ENCODE data around the gene DDA1. TPM values are rescaled to one million over a fixed set of nuclear protein-coding genes. Genes with fewer than 3 reads are reported as not detected.

Gene DDA1
- total RNA-seq, 1 experiment from 2014 or later = 87.9 TPM

DNA sequence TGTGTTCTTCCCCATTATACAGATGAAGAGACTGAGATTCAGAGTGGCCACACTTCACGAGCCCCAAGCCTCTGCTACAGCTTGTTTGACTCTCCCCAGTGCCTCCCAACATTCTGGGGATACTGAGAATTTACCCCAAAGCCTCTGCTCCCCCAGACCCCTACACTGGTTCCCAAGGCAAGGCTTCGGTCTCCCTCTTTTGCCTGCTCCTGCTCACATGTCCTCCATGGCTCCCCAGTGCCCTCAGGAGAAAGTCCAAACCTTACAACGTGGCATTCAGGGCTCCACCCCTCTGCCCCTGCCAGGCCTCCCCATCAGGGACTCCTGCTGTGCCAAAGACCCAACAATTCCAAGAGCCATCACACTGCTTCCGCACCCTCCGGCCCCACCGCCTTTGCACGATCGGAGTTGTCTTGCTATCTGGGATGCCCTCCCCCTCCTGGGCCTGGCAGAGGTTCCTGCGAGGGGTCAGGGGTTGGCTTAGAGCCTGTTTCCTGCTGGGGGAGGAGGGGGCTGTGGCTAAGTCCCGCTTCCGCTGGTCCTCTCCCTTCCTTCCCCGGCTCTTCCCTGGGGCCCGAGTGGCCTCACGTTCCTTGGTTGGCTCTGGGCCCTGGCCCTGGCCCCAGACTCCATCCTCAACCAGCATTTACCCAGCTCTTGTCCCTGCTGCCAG is 43.4 kb downstream of the DDA1 start:
- Histone ChIP-seq H3K36me3 (ENCODE audit: low read depth, low read length) (no peaks in the 10 kb centered on the region), H3K27ac (ENCODE audit: low read length) (no peak overlapping the region), H3K9me2 (replicated peaks; ENCODE audit: low read length) (no peaks in the 10 kb centered on the region), H2AFZ (ENCODE audit: low read length) (no peak overlapping the region), H3K4me1 (ENCODE audit: insufficient read depth, low read length) (peaks cover 10% of the 10 kb centered on the region; the same call in 1 of the 2 replicates), H3F3A (ENCODE audit: low read length, unreplicated experiment) (no peaks in the 10 kb centered on the region), H3K9ac (ENCODE audit: low read length) (no peak overlapping the region), H3K4me3 (ENCODE audit: low read length) (no peak overlapping the region), H3K9me3 (ENCODE audit: low read length) (no peaks in the 10 kb centered on the region), H3K79me2 (ENCODE audit: low read length) (no peaks in the 10 kb centered on the region), H4K20me1 (ENCODE audit: low read length) (no peaks in the 10 kb centered on the region), H3K4me2 (ENCODE audit: low read length) (no peak overlapping the region), H3K27me3 (ENCODE audit: low read length) (no peaks in the 10 kb centered on the region)
- no peak for DNase-seq
- intact Hi-C loops (cut with micrococcal nuclease) = no loop called here
- TF ChIP-seq EZH2phosphoT487 (IDR thresholded peaks at IDR 0.05; ENCODE audit: borderline replicate concordance, low read length) (no peak), EZH2 (IDR thresholded peaks at IDR 0.05; ENCODE audit: low read length, unreplicated experiment) (no peak)
- TF ChIP-seq, protein P1, sequence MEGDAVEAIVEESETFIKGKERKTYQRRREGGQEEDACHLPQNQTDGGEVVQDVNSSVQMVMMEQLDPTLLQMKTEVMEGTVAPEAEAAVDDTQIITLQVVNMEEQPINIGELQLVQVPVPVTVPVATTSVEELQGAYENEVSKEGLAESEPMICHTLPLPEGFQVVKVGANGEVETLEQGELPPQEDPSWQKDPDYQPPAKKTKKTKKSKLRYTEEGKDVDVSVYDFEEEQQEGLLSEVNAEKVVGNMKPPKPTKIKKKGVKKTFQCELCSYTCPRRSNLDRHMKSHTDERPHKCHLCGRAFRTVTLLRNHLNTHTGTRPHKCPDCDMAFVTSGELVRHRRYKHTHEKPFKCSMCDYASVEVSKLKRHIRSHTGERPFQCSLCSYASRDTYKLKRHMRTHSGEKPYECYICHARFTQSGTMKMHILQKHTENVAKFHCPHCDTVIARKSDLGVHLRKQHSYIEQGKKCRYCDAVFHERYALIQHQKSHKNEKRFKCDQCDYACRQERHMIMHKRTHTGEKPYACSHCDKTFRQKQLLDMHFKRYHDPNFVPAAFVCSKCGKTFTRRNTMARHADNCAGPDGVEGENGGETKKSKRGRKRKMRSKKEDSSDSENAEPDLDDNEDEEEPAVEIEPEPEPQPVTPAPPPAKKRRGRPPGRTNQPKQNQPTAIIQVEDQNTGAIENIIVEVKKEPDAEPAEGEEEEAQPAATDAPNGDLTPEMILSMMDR (conservative IDR thresholded peaks at IDR 0.05; ENCODE audit: low read depth, low read length) = no peak
- ChIA-PET CTCF (no interaction called here), POLR2A (ENCODE audit: unreplicated experiment) (no interaction called here)
- BruUV-seq (replicated peaks) = no TSS peak
- ATAC-seq = no peak

DNA sequence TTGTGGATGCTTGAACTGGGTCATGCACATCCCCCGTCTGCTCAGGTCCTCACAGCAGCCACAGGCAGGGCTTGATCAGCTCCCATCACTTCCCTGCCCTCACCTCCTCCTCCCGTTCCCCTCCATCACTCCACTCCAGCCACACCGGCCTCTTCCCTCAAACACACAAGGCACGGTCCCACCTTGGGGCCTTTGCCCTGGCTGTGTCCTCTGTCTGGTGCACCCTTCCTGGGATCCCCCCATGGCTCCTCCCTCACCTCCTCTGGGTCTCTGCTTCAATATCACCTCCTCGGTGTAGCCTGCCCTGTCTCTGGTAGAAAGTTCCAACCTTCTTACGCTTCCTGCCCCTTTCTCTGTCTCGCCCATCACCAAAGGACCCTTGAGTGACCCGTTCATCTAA is 44.0 kb downstream of the DDA1 start:
- ATAC-seq (no peak), DNase-seq (no peak)
- H3K9me3 ChIP-seq (ENCODE audit: low read length) = no peaks in the 10 kb centered on the region
- H3K36me3 ChIP-seq (ENCODE audit: low read depth, low read length) = no peaks in the 10 kb centered on the region
- no peak overlapping the region for H3K4me3 ChIP-seq (ENCODE audit: low read length)
- intact Hi-C loops (cut with micrococcal nuclease) = no loop called here
- H3K4me1 ChIP-seq (ENCODE audit: insufficient read depth, low read length) = peaks cover 9% of the 10 kb centered on the region; the same call in 1 of the 2 replicates
- no peaks in the 10 kb centered on the region for H3K9me2 ChIP-seq (replicated peaks; ENCODE audit: low read length)
- no peaks in the 10 kb centered on the region for H3F3A ChIP-seq (ENCODE audit: low read length, unreplicated experiment)
- no peaks in the 10 kb centered on the region for H4K20me1 ChIP-seq (ENCODE audit: low read length)
- BruUV-seq (replicated peaks) = no TSS peak
- POLR2A ChIA-PET (ENCODE audit: unreplicated experiment) = no interaction called here
- CTCF ChIA-PET = no interaction called here
- H3K27ac ChIP-seq (ENCODE audit: low read length) = no peak overlapping the region
- no peak overlapping the region for H3K9ac ChIP-seq (ENCODE audit: low read length)
- no peaks in the 10 kb centered on the region for H3K27me3 ChIP-seq (ENCODE audit: low read length)
- no peak overlapping the region for H3K4me2 ChIP-seq (ENCODE audit: low read length)
- TF ChIP-seq, protein P1 (conservative IDR thresholded peaks at IDR 0.05; ENCODE audit: low read depth, low read length) = no peak
- no peak for TF ChIP-seq EZH2phosphoT487 (IDR thresholded peaks at IDR 0.05; ENCODE audit: borderline replicate concordance, low read length)
- TF ChIP-seq EZH2 (IDR thresholded peaks at IDR 0.05; ENCODE audit: low read length, unreplicated experiment) = no peak
- H2AFZ ChIP-seq (ENCODE audit: low read length) = no peak overlapping the region
- H3K79me2 ChIP-seq (ENCODE audit: low read length) = no peaks in the 10 kb centered on the region

DNA sequence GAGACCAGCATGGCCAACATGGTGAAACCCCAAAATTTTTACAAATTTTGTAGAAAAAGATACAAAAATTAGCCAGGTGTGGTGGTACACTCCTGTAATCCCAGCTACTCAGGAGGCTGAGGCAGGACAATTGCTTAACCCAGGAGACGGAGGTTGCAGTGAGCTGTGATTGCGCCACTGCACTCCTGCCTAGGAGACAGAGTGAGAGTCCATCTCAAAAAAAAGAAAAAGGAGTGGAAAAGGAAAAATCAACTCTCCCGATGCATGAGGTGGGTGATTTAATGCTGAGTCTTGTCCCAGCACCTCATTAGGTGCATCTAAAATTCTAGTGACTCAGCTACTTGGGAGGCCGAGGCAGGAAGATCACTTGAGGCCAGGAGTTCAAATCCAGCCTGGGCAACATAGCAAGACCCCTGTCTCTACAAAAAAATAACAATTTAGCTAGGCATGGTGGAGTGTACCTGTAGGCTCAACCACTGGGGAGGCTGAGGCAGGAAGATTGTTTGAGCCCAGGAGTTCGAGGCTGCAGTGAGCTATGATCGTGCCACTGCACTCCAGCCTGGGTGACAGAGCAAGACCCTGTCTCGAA is 47.8 kb downstream of the DDA1 start:
- H3K9me3 ChIP-seq (ENCODE audit: low read length) = no peaks in the 10 kb centered on the region
- no TSS peak for BruUV-seq (replicated peaks)
- intact Hi-C loops (cut with micrococcal nuclease) = no loop called here
- H2AFZ ChIP-seq (ENCODE audit: low read length) = no peak overlapping the region
- no peaks in the 10 kb centered on the region for H3F3A ChIP-seq (ENCODE audit: low read length, unreplicated experiment)
- no peak overlapping the region for H3K9ac ChIP-seq (ENCODE audit: low read length)
- ATAC-seq = no peak
- no peaks in the 10 kb centered on the region for H3K27me3 ChIP-seq (ENCODE audit: low read length)
- no peak overlapping the region for H3K4me3 ChIP-seq (ENCODE audit: low read length)
- no peak overlapping the region for H3K27ac ChIP-seq (ENCODE audit: low read length)
- no peak overlapping the region for H3K4me2 ChIP-seq (ENCODE audit: low read length)
- no peak for DNase-seq
- CTCF ChIA-PET = no interaction called here
- H3K4me1 ChIP-seq (ENCODE audit: insufficient read depth, low read length) = no peaks in the 10 kb centered on the region
- POLR2A ChIA-PET (ENCODE audit: unreplicated experiment) = no interaction called here
- no peaks in the 10 kb centered on the region for H4K20me1 ChIP-seq (ENCODE audit: low read length)
- TF ChIP-seq EZH2phosphoT487 (IDR thresholded peaks at IDR 0.05; ENCODE audit: borderline replicate concordance, low read length) (no peak), EZH2 (IDR thresholded peaks at IDR 0.05; ENCODE audit: low read length, unreplicated experiment) (no peak)
- TF ChIP-seq, protein P1 (conservative IDR thresholded peaks at IDR 0.05; ENCODE audit: low read depth, low read length) = no peak
- H3K36me3 ChIP-seq (ENCODE audit: low read depth, low read length) = no peaks in the 10 kb centered on the region
- H3K9me2 ChIP-seq (replicated peaks; ENCODE audit: low read length) = no peaks in the 10 kb centered on the region
- no peaks in the 10 kb centered on the region for H3K79me2 ChIP-seq (ENCODE audit: low read length)
